Panc1 (cell line): Measurements from ENCODE around the gene CCDC18. TPM values are rescaled to one million over a fixed set of nuclear protein-coding genes. Genes with fewer than 3 reads are reported as not detected.

ENCODE experiments used
- ATAC-seq: fragments of 200-7000 bp; cut with Tn5 transposase; 2 replicates; pipeline ENCODE4 v1.9.1; 2020; ENCODE audit warnings: mild to moderate bottlenecking, moderate library complexity
- BruUV-seq: library from RNA; stranded (reverse); fragments of 400-500 nt; replicated peaks from 2 replicates; lab custom pipeline; 2021; lab: Mats Ljungman, UMichigan
- CTCF ChIA-PET: fragments of 300-600 bp; sonication (Branson Sonifier 250); formaldehyde crosslinking; loops from one replicate; lab custom pipeline; 2022; ENCODE audit warnings: antibody characterized with exemption; lab: Charles Lee
- POLR2A ChIA-PET: fragments of 300-600 bp; sonication (Branson Sonifier 250); formaldehyde crosslinking; loops from one replicate; lab custom pipeline; 2022; ENCODE audit warnings: antibody characterized with exemption; lab: Charles Lee
- DNase-seq: peaks from one replicate; pipeline ENCODE4 v3.0.0-alpha.2; 2010; ENCODE audit warnings: low read depth, low spot score
- H3K27ac ChIP-seq: 2 replicates; pipeline ENCODE4 v1.5.1; 2011; ENCODE audit warnings: mild to moderate bottlenecking, low read length, inconsistent platforms
- H3K27me3 ChIP-seq: fragments of 200-500 bp; sonication (Bioruptor generic); 2 replicates; pipeline ENCODE4 v1.6.0; 2014; ENCODE audit warnings: low read length, inconsistent platforms; ENCODE audit not compliant: control insufficient read depth, insufficient read depth
- H3K36me3 ChIP-seq: fragments of 200-500 bp; sonication (Bioruptor generic); 2 replicates; pipeline ENCODE4 v1.5.1; 2014; ENCODE audit warnings: inconsistent platforms, mild to moderate bottlenecking, low read length, moderate library complexity; ENCODE audit not compliant: control insufficient read depth, insufficient read depth
- H3K4me1 ChIP-seq: 2 replicates; pipeline ENCODE4 v1.5.1; 2011; ENCODE audit warnings: inconsistent platforms, mild to moderate bottlenecking, low read length, moderate library complexity; ENCODE audit not compliant: control insufficient read depth, insufficient read depth
- H3K4me3 ChIP-seq, 2 experiments: 2 replicates each; pipeline ENCODE4 v1.5.1; 2011 to 2012; ENCODE audit warnings: low read depth in 2 of 2, low read length in 2 of 2, mild to moderate bottlenecking in 2 of 2, inconsistent platforms in 1 of 2, moderate library complexity in 1 of 2
- H3K9me3 ChIP-seq: fragments of 200-500 bp; sonication (Bioruptor generic); 2 replicates; pipeline ENCODE4 v1.5.1; 2014; ENCODE audit warnings: low read depth, mild to moderate bottlenecking, inconsistent platforms, low read length, moderate library complexity; ENCODE audit not compliant: control insufficient read depth, insufficient read depth
- CTCF ChIP-seq: fragments of 450-650 bp; IDR thresholded peaks from 2 replicates; pipeline ENCODE4 v1.5.1; 2017; ENCODE audit warnings: mild to moderate bottlenecking
- POLR2AphosphoS5 ChIP-seq: IDR thresholded peaks from 2 replicates; pipeline ENCODE4 v1.6.1; 2012; ENCODE audit warnings: mild to moderate bottlenecking, low read depth, low read length, moderate library complexity
- REST ChIP-seq, 2 experiments: IDR thresholded peaks; 2 replicates each; pipeline ENCODE4 v1.6.1; 2011 to 2012; ENCODE audit warnings: low read depth in 2 of 2, control low read depth in 1 of 2, low read length in 1 of 2, mild to moderate bottlenecking in 1 of 2, moderate library complexity in 1 of 2; ENCODE audit not compliant: insufficient read depth in 1 of 2
- SIN3A ChIP-seq: IDR thresholded peaks from 2 replicates; pipeline ENCODE4 v1.6.1; 2012; ENCODE audit warnings: low read depth, mild to moderate bottlenecking, low read length, moderate library complexity, borderline replicate concordance; ENCODE audit not compliant: insufficient read depth
- TCF7L2 ChIP-seq: IDR thresholded peaks from 2 replicates; pipeline ENCODE4 v1.6.1; 2011; ENCODE audit warnings: mild to moderate bottlenecking, low read depth, low read length, inconsistent platforms
- in situ Hi-C: cut with HindIII; loops from 2 replicates; pipeline ENCODE4 v1.10.0; 2016; ENCODE audit warnings: low sequenced_read_pairs, low pct_unique_long_range_greater_than_20kb
- intact Hi-C: fragments of 100-400 bp; cut with micrococcal nuclease; formaldehyde crosslinking; loops from one replicate; pipeline ENCODE4 v1.10.0; 2022; ENCODE audit not compliant: unreplicated experiment
- total RNA-seq: library from RNA; stranded (reverse); gene quantifications from one replicate; pipeline ENCODE4 v1.2.1, GENCODE V29; 2021; ENCODE audit not compliant: unreplicated experiment

The CCDC18 gene
- total RNA-seq, 1 experiment from 2014 or later, result 11.6 TPM

- in situ Hi-C loops, result no loop called here
- CTCF ChIA-PET, result no interaction called here
- no peaks in the 10 kb centered on the region for H3K27me3 ChIP-seq
- no TSS peak for BruUV-seq
- TF ChIP-seq CTCF, result no peak
- TF ChIP-seq SIN3A, result no peak
- DNase-seq (no peak), ATAC-seq (no peak)
- no peaks in the 10 kb centered on the region for H3K9me3 ChIP-seq
- no peak overlapping the region for H3K27ac ChIP-seq
- no peaks in the 10 kb centered on the region; the same call in 1 of the 2 replicates for H3K36me3 ChIP-seq
- intact Hi-C loops, result loop anchor here (5.0 to 10.0 kb wide), 2 partner anchors 279 to 554 kb away; no protein-coding TSS in a partner anchor
- POLR2A ChIA-PET, result no interaction called here
- H3K4me1 ChIP-seq, result no peaks in the 10 kb centered on the region
- H3K4me3 ChIP-seq, result no peak overlapping the region
Observed at GRCh38 chr1:93301131-93301530, 120.6 kb downstream of the CCDC18 start.

GRCh38 chr1:93302078-93302477, 121.6 kb downstream of the CCDC18 start:
- no peak for ATAC-seq
- POLR2A ChIA-PET, result no interaction called here
- TF ChIP-seq REST (IDR thresholded peaks at IDR 0.05; ENCODE audit: insufficient read depth in 1 of 2, low read depth in 2 of 2, low read length in 1 of 2), result no peak
- TF ChIP-seq SIN3A, result no peak
- no peak for TF ChIP-seq POLR2AphosphoS5
- no peak for TF ChIP-seq TCF7L2
- TF ChIP-seq CTCF, result no peak
- intact Hi-C loops, result loop anchor here (5.0 to 10.0 kb wide), 2 partner anchors 280 to 553 kb away; no protein-coding TSS in a partner anchor
- Histone ChIP-seq H3K4me3 (no peak overlapping the region), H3K9me3 (no peaks in the 10 kb centered on the region), H3K4me1 (no peaks in the 10 kb centered on the region), H3K27me3 (no peaks in the 10 kb centered on the region), H3K27ac (no peak overlapping the region), H3K36me3 (no peaks in the 10 kb centered on the region; the same call in 1 of the 2 replicates)
- no TSS peak for BruUV-seq
- in situ Hi-C loops, result no loop called here
- CTCF ChIA-PET, result interaction anchor here (0.7 kb wide), 1 partner anchor 189 kb away, joined by 3 read pairs; no protein-coding TSS in a partner anchor
- no peak for DNase-seq
